GM12878 (cell line): ENCODE results near the gene S100A3. TPM values are rescaled to one million over a fixed set of nuclear protein-coding genes. Genes with fewer than 3 reads are reported as not detected.

Source experiments
- ASH2L ChIP-seq: fragments of 300-600, 200-600 bp; sonication (generic); IDR thresholded peaks from 2 replicates; pipeline ENCODE4 v1.6.1; 2017; ENCODE audit warnings: low read depth, mild to moderate bottlenecking, borderline replicate concordance
- ATF2 ChIP-seq: IDR thresholded peaks from 2 replicates; pipeline ENCODE4 v1.6.1; 2012; ENCODE audit warnings: low read length, inconsistent platforms
- CEBPB ChIP-seq, 2 experiments: fragments of 150-350 bp in 1 of 2; IDR thresholded peaks; 2 replicates each; pipeline ENCODE4 v1.6.1; 2012 to 2014; ENCODE audit warnings: low read depth in 2 of 2, low read length in 2 of 2, borderline replicate concordance in 1 of 2, inconsistent platforms in 1 of 2
- CHD2 ChIP-seq: IDR thresholded peaks from 2 replicates; pipeline ENCODE4 v1.6.1; 2011; ENCODE audit warnings: low read depth, low read length, improper control_type of control experiment, borderline replicate concordance
- E2F4 ChIP-seq: IDR thresholded peaks from 2 replicates; pipeline ENCODE4 v1.6.1; 2012; ENCODE audit warnings: low read depth, low read length, improper control_type of control experiment
- ETV6 ChIP-seq, 2 experiments: fragments of 450-650 bp in 1 of 2; IDR thresholded peaks in 1 of 2; conservative IDR thresholded peaks in 1 of 2; 2 replicates each; pipeline ENCODE4 v1.6.1; 2014; ENCODE audit warnings: antibody characterized with exemption in 1 of 2, borderline replicate concordance in 1 of 2, low read depth in 1 of 2, mild to moderate bottlenecking in 1 of 2, moderate library complexity in 1 of 2
- FOS ChIP-seq: IDR thresholded peaks from 3 replicates; pipeline ENCODE4 v1.6.1; 2011; ENCODE audit warnings: borderline replicate concordance; ENCODE audit not compliant: insufficient read length; ENCODE audit errors: extremely low read depth
- GATAD2B ChIP-seq: fragments of 450-650 bp; conservative IDR thresholded peaks from 2 replicates; pipeline ENCODE4 v1.6.1; 2017; ENCODE audit warnings: low read depth, mild to moderate bottlenecking, moderate library complexity
- HDAC2 ChIP-seq: fragments of 200-600 bp; sonication (generic); IDR thresholded peaks from 2 replicates; pipeline ENCODE4 v1.6.1; 2017
- KDM1A ChIP-seq: fragments of 200-600 bp; sonication (generic); IDR thresholded peaks from 2 replicates; pipeline ENCODE4 v1.6.1; 2016; ENCODE audit warnings: borderline replicate concordance
- LARP7 ChIP-seq: fragments of 450-650 bp; IDR thresholded peaks from 2 replicates; pipeline ENCODE4 v1.6.1; 2017; ENCODE audit warnings: mild to moderate bottlenecking
- NFYB ChIP-seq: IDR thresholded peaks from 2 replicates; pipeline ENCODE4 v1.6.1; 2011; ENCODE audit warnings: low read depth, mild to moderate bottlenecking, low read length, improper control_type of control experiment, moderate library complexity; ENCODE audit not compliant: insufficient read depth
- NR2F1 ChIP-seq: fragments of 450-650 bp; conservative IDR thresholded peaks from 2 replicates; pipeline ENCODE4 v1.6.1; 2017; ENCODE audit warnings: mild to moderate bottlenecking
- PBX3 ChIP-seq: IDR thresholded peaks from 2 replicates; pipeline ENCODE4 v1.6.1; 2011; ENCODE audit warnings: mild to moderate bottlenecking, low read depth, low read length, moderate library complexity; ENCODE audit not compliant: insufficient replicate concordance
- PML ChIP-seq: IDR thresholded peaks from 2 replicates; pipeline ENCODE4 v1.6.1; 2012; ENCODE audit warnings: low read length, inconsistent platforms
- POLR2A ChIP-seq: IDR thresholded peaks from 2 replicates; pipeline ENCODE4 v1.6.1; 2011; ENCODE audit warnings: low read depth, mild to moderate bottlenecking, low read length
- RELB ChIP-seq: fragments of 450-650 bp; IDR thresholded peaks from 2 replicates; pipeline ENCODE4 v1.6.1; 2017; ENCODE audit warnings: low read depth, mild to moderate bottlenecking, moderate library complexity
- SIN3A ChIP-seq: IDR thresholded peaks from 2 replicates; pipeline ENCODE4 v1.6.1; 2012; ENCODE audit warnings: low read depth, low read length, improper control_type of control experiment
- SIX5 ChIP-seq: IDR thresholded peaks from 2 replicates; pipeline ENCODE4 v1.6.1; 2011; ENCODE audit warnings: mild to moderate bottlenecking, low read depth, low read length, moderate library complexity; ENCODE audit not compliant: severe bottlenecking
- SMAD1 ChIP-seq: fragments of 450-650 bp; IDR thresholded peaks from 2 replicates; pipeline ENCODE4 v1.6.1; 2018; ENCODE audit warnings: mild to moderate bottlenecking, low read depth; ENCODE audit not compliant: partially characterized antibody
- YBX1 ChIP-seq: fragments of 450-650 bp; IDR thresholded peaks from 2 replicates; pipeline ENCODE4 v1.6.1; 2016; ENCODE audit warnings: antibody characterized with exemption
- ZBTB33 ChIP-seq: fragments of 450-650 bp; IDR thresholded peaks from 2 replicates; pipeline ENCODE4 v1.6.1; 2017; ENCODE audit warnings: mild to moderate bottlenecking
- ZNF384 ChIP-seq: IDR thresholded peaks from 2 replicates; pipeline ENCODE4 v1.6.1; 2012; ENCODE audit warnings: low read depth, mild to moderate bottlenecking, low read length, improper control_type of control experiment, borderline replicate concordance
- ZZZ3 ChIP-seq: IDR thresholded peaks from 2 replicates; pipeline ENCODE4 v1.6.1; 2011; ENCODE audit warnings: low read depth; ENCODE audit not compliant: control insufficient read depth, insufficient read length
- polyA plus RNA-seq, 11 experiments: library from polyadenylated mRNA; depleted of rRNA in 4 of 11; unstranded in 6 of 11; stranded (reverse) in 5 of 11; fragments of >200 nt; fragmentation: Nextera tagmentation in 4 of 11; fragmentation: Illumina TruSeq in 1 of 11; extraction: Ambion mirVana in 4 of 11; extraction: Trizol in 1 of 11; gene quantifications; 1 replicate in 1 of 11; 2 replicates in 10 of 11; pipeline versions ENCODE4 v1.2.1 to v1.2.3, GENCODE V29; 2011 to 2016; ENCODE audit warnings: inconsistent platforms in 2 of 11, missing spikeins in 2 of 11, low read depth in 1 of 11
- total RNA-seq, 4 experiments: library from RNA; depleted of rRNA in 3 of 4; stranded (reverse); fragments of >200 nt in 3 of 4; fragmentation: Illumina TruSeq in 1 of 4; extraction: Trizol in 1 of 4; gene quantifications; 2 replicates each; pipeline versions ENCODE4 v1.2.1 to v1.2.3, GENCODE V29; 2013 to 2021

Gene S100A3
- total and polyA plus RNA-seq, 10 of the 15 experiments (the other 5 are each of a cell fraction or from before 2014, with no cell fraction given), result 0.32 to 0.45 TPM; not detected in 8

- TF ChIP-seq CHD2 (no peak), E2F4 (no peak), SIN3A (no peak), KDM1A (no peak), ZNF384 (no peak), ASH2L (no peak), SIX5 (no peak), PML (no peak), HDAC2 (no peak), ETV6 (conservative IDR thresholded peaks at IDR 0.05 in 1 of 2, IDR thresholded peaks at IDR 0.05 in 1 of 2; ENCODE audit: borderline replicate concordance in 1 of 2, low read depth in 1 of 2) (no peak), LARP7 (no peak), RELB (peak; percentile 51; the same call in 1 of the 2 replicates), ATF2 (no peak), FOS (no peak), ZZZ3 (no peak), SMAD1 (no peak), NR2F1 (no peak), PBX3 (no peak), NFYB (no peak), ZBTB33 (no peak), YBX1 (no peak), CEBPB (IDR thresholded peaks at IDR 0.05; ENCODE audit: borderline replicate concordance in 1 of 2, low read depth in 2 of 2, low read length in 2 of 2) (no peak), POLR2A (no peak), GATAD2B (no peak; the same call in 1 of the 2 replicates)
Measured at GRCh38 chr1:153568367-153569099, 19.5 kb upstream of the S100A3 start (continued).
